ENCODE results near the gene FOSL1. TPM values are rescaled to one million over a fixed set of nuclear protein-coding genes. Genes with fewer than 3 reads are reported as not detected.

FOSL1 gene
- total and polyA plus RNA-seq, 2 experiments from 2014 or later, result 14.6 to 17.1 TPM

- no peak for TF ChIP-seq REST (IDR thresholded peaks at IDR 0.05; ENCODE audit: unreplicated experiment)
- TF ChIP-seq CTCF (conservative IDR thresholded peaks at IDR 0.05; ENCODE audit: low read depth in 2 of 2), result no peak
- TF ChIP-seq EZH2phosphoT487 (IDR thresholded peaks at IDR 0.05; ENCODE audit: unreplicated experiment), result no peak
- no peak for TF ChIP-seq ETS1 (IDR thresholded peaks at IDR 0.05)
- no peak for TF ChIP-seq ZNF114 (CRISPR knock-in tag; IDR thresholded peaks at IDR 0.05)
- no peak for TF ChIP-seq ZNF331 (CRISPR knock-in tag; IDR thresholded peaks at IDR 0.05; ENCODE audit: low read depth)
- TF ChIP-seq CREB1 (CRISPR knock-in tag; IDR thresholded peaks at IDR 0.05; ENCODE audit: low read depth), result no peak
- TF ChIP-seq NANOG (IDR thresholded peaks at IDR 0.05; ENCODE audit: borderline replicate concordance), result no peak
- no peak for TF ChIP-seq STAT1 (IDR thresholded peaks at IDR 0.05; ENCODE audit: unreplicated experiment)
Measured at GRCh38 chr11:65919573-65920371, 19.6 kb upstream of the FOSL1 start (continued).

DNA sequence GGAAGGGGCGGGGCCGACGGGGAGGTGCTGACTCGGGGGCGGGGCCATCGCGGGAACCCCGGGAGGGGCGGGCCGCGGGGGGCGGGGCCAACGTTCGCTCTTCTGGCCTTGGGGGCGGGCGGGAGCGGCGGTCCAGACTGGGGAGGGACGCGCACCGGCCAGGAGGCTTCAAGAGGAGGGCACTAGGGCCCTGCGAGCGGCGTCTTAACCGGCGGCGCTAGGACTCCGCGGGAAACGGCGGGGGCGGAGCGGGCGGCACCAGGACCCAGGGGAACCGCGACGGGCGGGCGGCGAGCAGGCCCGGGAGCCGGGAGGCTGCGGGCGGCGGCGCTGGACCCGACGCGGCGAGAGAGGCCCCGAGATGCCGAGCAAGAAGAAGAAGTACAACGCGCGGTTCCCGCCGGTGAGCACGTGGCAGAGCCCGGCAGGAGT is 19.0 kb upstream of the FOSL1 start, which contains the start of gene DRAP1:
DRAP1 (plus strand) TSS at position 286 of the 432 bp plus-strand sequence; CDS start at position 362, 76 bp downstream.
- Mint-ChIP-seq H3K36me3 (ENCODE audit: low read depth) (peaks cover 21% of the 10 kb centered on the region), H3K4me3 (peak within 1 kb of the TSS; percentile 87), H3K27ac (peak within 1 kb of the TSS; percentile 83), H3K27me3 (ENCODE audit: insufficient read depth, low read depth, poor library complexity) (peaks cover 20% of the 10 kb centered on the region), H3K9me3 (no peaks in the 10 kb centered on the region), H3K4me1 (peaks cover 6% of the 10 kb centered on the region)
- peak within 1 kb of the TSS; percentile 98 for H3K4me3 ChIP-seq
- H3K4me1 ChIP-seq (ENCODE audit: insufficient read depth), result peaks cover 5% of the 10 kb centered on the region; the same call in 1 of the 2 replicates
- H3K4me2 ChIP-seq, result peak within 1 kb of the TSS; percentile 95
- peak within 1 kb of the TSS; percentile 78 for H2AFZ ChIP-seq
- no peaks in the 10 kb centered on the region; the same call in 1 of the 2 replicates for H3K36me3 ChIP-seq (ENCODE audit: insufficient read depth)
- no peaks in the 10 kb centered on the region for H3K9me2 ChIP-seq (ENCODE audit: insufficient read depth)
- H4K20me1 ChIP-seq (replicated peaks; ENCODE audit: insufficient read depth), result no peaks in the 10 kb centered on the region
- peak; percentile 90 for ATAC-seq
- no peak within 1 kb of the TSS for H3K27ac ChIP-seq (ENCODE audit: low read depth)
- H3K27me3 ChIP-seq (ENCODE audit: insufficient read depth), result no peaks in the 10 kb centered on the region
- H3K79me2 ChIP-seq (replicated peaks; ENCODE audit: insufficient read depth), result peaks cover 7% of the 10 kb centered on the region
- 0 out of 2 replicates have a peak, but pooled peaks cover 6% of the 10 kb centered on the region for H3F3A ChIP-seq (replicated peaks; ENCODE audit: low read depth)
- peak; percentile 99 for DNase-seq (ENCODE audit: low spot score)
- TF ChIP-seq, protein P1, sequence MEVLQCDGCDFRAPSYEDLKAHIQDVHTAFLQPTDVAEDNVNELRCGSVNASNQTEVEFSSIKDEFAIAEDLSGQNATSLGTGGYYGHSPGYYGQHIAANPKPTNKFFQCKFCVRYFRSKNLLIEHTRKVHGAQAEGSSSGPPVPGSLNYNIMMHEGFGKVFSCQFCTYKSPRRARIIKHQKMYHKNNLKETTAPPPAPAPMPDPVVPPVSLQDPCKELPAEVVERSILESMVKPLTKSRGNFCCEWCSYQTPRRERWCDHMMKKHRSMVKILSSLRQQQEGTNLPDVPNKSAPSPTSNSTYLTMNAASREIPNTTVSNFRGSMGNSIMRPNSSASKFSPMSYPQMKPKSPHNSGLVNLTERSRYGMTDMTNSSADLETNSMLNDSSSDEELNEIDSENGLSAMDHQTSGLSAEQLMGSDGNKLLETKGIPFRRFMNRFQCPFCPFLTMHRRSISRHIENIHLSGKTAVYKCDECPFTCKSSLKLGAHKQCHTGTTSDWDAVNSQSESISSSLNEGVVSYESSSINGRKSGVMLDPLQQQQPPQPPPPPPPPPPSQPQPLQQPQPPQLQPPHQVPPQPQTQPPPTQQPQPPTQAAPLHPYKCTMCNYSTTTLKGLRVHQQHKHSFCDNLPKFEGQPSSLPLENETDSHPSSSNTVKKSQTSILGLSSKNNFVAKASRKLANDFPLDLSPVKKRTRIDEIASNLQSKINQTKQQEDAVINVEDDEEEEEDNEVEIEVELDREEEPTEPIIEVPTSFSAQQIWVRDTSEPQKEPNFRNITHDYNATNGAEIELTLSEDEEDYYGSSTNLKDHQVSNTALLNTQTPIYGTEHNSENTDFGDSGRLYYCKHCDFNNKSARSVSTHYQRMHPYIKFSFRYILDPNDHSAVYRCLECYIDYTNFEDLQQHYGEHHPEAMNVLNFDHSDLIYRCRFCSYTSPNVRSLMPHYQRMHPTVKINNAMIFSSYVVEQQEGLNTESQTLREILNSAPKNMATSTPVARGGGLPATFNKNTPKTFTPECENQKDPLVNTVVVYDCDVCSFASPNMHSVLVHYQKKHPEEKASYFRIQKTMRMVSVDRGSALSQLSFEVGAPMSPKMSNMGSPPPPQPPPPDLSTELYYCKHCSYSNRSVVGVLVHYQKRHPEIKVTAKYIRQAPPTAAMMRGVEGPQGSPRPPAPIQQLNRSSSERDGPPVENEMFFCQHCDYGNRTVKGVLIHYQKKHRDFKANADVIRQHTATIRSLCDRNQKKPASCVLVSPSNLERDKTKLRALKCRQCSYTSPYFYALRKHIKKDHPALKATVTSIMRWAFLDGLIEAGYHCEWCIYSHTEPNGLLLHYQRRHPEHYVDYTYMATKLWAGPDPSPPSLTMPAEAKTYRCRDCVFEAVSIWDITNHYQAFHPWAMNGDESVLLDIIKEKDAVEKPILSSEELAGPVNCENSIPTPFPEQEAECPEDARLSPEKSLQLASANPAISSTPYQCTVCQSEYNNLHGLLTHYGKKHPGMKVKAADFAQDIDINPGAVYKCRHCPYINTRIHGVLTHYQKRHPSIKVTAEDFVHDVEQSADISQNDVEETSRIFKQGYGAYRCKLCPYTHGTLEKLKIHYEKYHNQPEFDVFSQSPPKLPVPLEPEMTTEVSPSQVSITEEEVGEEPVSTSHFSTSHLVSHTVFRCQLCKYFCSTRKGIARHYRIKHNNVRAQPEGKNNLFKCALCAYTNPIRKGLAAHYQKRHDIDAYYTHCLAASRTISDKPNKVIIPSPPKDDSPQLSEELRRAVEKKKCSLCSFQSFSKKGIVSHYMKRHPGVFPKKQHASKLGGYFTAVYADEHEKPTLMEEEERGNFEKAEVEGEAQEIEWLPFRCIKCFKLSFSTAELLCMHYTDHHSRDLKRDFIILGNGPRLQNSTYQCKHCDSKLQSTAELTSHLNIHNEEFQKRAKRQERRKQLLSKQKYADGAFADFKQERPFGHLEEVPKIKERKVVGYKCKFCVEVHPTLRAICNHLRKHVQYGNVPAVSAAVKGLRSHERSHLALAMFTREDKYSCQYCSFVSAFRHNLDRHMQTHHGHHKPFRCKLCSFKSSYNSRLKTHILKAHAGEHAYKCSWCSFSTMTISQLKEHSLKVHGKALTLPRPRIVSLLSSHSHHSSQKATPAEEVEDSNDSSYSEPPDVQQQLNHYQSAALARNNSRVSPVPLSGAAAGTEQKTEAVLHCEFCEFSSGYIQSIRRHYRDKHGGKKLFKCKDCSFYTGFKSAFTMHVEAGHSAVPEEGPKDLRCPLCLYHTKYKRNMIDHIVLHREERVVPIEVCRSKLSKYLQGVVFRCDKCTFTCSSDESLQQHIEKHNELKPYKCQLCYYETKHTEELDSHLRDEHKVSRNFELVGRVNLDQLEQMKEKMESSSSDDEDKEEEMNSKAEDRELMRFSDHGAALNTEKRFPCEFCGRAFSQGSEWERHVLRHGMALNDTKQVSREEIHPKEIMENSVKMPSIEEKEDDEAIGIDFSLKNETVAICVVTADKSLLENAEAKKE (CRISPR knock-in tag; IDR thresholded peaks at IDR 0.05), result no peak
- TF ChIP-seq ETS1 (IDR thresholded peaks at IDR 0.05), result peak; percentile 30; the same call in 1 of the 2 replicates

Measured in GM23338 (cell line).